HepG2 (cell line): ENCODE data around the gene TCAIM. TPM values are rescaled to one million over a fixed set of nuclear protein-coding genes. Genes with fewer than 3 reads are reported as not detected.
A peak's percentile ranks its signal among the peaks of the same experiment; 100 is the strongest.

Source experiments
- MEIS2 ChIP-seq: sonication (generic); formaldehyde crosslinking; IDR thresholded peaks from 2 replicates; pipeline ENCODE4 v1.9.0; 2021; ENCODE audit warnings: mild to moderate bottlenecking, missing genetic modification reagents
- POLR2A ChIP-seq, 2 experiments: IDR thresholded peaks; 2 replicates each; pipeline ENCODE4 v1.6.1; 2011; ENCODE audit warnings: low read depth in 2 of 2, low read length in 2 of 2, mild to moderate bottlenecking in 1 of 2, moderate library complexity in 1 of 2; ENCODE audit not compliant: insufficient read depth in 1 of 2
- SMAD1 ChIP-seq: sonication (generic); formaldehyde crosslinking; IDR thresholded peaks from 2 replicates; pipeline ENCODE4 v1.4.0; 2020; ENCODE audit warnings: missing genetic modification reagents, low read depth, mild to moderate bottlenecking, borderline replicate concordance
- SMARCE1 ChIP-seq: fragments of 450-650 bp; IDR thresholded peaks from 2 replicates; pipeline ENCODE4 v1.6.1; 2017; ENCODE audit warnings: borderline replicate concordance
- SRSF9 ChIP-seq: fragments of 200-400 bp; formaldehyde crosslinking; IDR thresholded peaks from 2 replicates; pipeline ENCODE4 v1.6.1; 2018; ENCODE audit warnings: borderline replicate concordance, mild to moderate bottlenecking, low read depth, low read length; ENCODE audit not compliant: insufficient read depth, poor library complexity, severe bottlenecking
- ZNF354B ChIP-seq: sonication (generic); formaldehyde crosslinking; IDR thresholded peaks from 2 replicates; pipeline ENCODE4 v1.8.0; 2022; ENCODE audit warnings: mild to moderate bottlenecking, missing genetic modification reagents
- ZNF598 ChIP-seq: sonication (generic); formaldehyde crosslinking; IDR thresholded peaks from 2 replicates; pipeline ENCODE4 v1.5.1; 2020; ENCODE audit warnings: mild to moderate bottlenecking, missing genetic modification reagents, borderline replicate concordance
- polyA plus RNA-seq, 8 experiments: library from polyadenylated mRNA; depleted of rRNA in 3 of 8; stranded (reverse) in 7 of 8; unstranded in 1 of 8; fragments of >200 nt; fragmentation: Illumina TruSeq in 4 of 8; extraction: Trizol in 4 of 8; gene quantifications; 2 replicates each; pipeline versions ENCODE4 v1.2.1 to v1.2.3, GENCODE V29; 2011 to 2016; ENCODE audit warnings: low read depth in 4 of 8, missing spikeins in 1 of 8, mixed read lengths in 1 of 8; ENCODE audit not compliant: insufficient read depth in 1 of 8
- total RNA-seq, 5 experiments: library from RNA; depleted of rRNA; stranded (reverse); fragments of >200 nt; fragmentation: Illumina TruSeq; extraction: Trizol; gene quantifications; 2 replicates each; pipeline ENCODE4 v1.2.3, GENCODE V29; 2016; ENCODE audit warnings: low read depth in 1 of 5
- TF ChIP-seq, protein P1 (sequence below): sonication (generic); formaldehyde crosslinking; IDR thresholded peaks from 2 replicates; pipeline ENCODE4 v1.8.0; 2022; ENCODE audit warnings: mild to moderate bottlenecking, missing genetic modification reagents; ENCODE audit not compliant: insufficient replicate concordance
- TF ChIP-seq, protein P2 (sequence below): sonication (generic); formaldehyde crosslinking; IDR thresholded peaks from 2 replicates; pipeline ENCODE4 v1.4.0; 2020; ENCODE audit warnings: missing genetic modification reagents, mild to moderate bottlenecking, borderline replicate concordance
- TF ChIP-seq, protein P3 (sequence below): sonication (generic); formaldehyde crosslinking; IDR thresholded peaks from 2 replicates; pipeline ENCODE4 v1.8.0; 2022; ENCODE audit warnings: missing genetic modification reagents, low read depth, mild to moderate bottlenecking, borderline replicate concordance
- TF ChIP-seq, protein P4 (sequence below): sonication (generic); formaldehyde crosslinking; conservative IDR thresholded peaks from 2 replicates; pipeline ENCODE4 v1.4.0; 2020; ENCODE audit warnings: missing genetic modification reagents
- TF ChIP-seq, protein P5 (sequence below): sonication (generic); formaldehyde crosslinking; IDR thresholded peaks from 2 replicates; pipeline ENCODE4 v1.4.0; 2020; ENCODE audit warnings: missing genetic modification reagents
- TF ChIP-seq, protein P6 (sequence below): sonication (generic); formaldehyde crosslinking; IDR thresholded peaks from 2 replicates; pipeline ENCODE4 v1.5.0; 2020; ENCODE audit warnings: mild to moderate bottlenecking, missing genetic modification reagents

Gene TCAIM
- total and polyA plus RNA-seq, 2 of the 13 experiments (the other 11 are each of a cell fraction or from before 2014, with no cell fraction given) = 16.9 to 22.6 TPM

- TF ChIP-seq, protein P1, sequence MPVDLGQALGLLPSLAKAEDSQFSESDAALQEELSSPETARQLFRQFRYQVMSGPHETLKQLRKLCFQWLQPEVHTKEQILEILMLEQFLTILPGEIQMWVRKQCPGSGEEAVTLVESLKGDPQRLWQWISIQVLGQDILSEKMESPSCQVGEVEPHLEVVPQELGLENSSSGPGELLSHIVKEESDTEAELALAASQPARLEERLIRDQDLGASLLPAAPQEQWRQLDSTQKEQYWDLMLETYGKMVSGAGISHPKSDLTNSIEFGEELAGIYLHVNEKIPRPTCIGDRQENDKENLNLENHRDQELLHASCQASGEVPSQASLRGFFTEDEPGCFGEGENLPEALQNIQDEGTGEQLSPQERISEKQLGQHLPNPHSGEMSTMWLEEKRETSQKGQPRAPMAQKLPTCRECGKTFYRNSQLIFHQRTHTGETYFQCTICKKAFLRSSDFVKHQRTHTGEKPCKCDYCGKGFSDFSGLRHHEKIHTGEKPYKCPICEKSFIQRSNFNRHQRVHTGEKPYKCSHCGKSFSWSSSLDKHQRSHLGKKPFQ = no peak
- TF ChIP-seq, protein P2, sequence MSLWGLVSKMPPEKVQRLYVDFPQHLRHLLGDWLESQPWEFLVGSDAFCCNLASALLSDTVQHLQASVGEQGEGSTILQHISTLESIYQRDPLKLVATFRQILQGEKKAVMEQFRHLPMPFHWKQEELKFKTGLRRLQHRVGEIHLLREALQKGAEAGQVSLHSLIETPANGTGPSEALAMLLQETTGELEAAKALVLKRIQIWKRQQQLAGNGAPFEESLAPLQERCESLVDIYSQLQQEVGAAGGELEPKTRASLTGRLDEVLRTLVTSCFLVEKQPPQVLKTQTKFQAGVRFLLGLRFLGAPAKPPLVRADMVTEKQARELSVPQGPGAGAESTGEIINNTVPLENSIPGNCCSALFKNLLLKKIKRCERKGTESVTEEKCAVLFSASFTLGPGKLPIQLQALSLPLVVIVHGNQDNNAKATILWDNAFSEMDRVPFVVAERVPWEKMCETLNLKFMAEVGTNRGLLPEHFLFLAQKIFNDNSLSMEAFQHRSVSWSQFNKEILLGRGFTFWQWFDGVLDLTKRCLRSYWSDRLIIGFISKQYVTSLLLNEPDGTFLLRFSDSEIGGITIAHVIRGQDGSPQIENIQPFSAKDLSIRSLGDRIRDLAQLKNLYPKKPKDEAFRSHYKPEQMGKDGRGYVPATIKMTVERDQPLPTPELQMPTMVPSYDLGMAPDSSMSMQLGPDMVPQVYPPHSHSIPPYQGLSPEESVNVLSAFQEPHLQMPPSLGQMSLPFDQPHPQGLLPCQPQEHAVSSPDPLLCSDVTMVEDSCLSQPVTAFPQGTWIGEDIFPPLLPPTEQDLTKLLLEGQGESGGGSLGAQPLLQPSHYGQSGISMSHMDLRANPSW (CRISPR knock-in tag) = peak; percentile 66; the same call in 1 of the 2 replicates
- TF ChIP-seq SRSF9 (no peak), SMAD1 (CRISPR knock-in tag) (no peak), SMARCE1 (no peak), ZNF354B (CRISPR knock-in tag) (no peak), MEIS2 (CRISPR knock-in tag) (peak; percentile 97), ZNF598 (CRISPR knock-in tag) (no peak), POLR2A (IDR thresholded peaks at IDR 0.05; ENCODE audit: insufficient read depth in 1 of 2, low read depth in 2 of 2, low read length in 2 of 2) (peak; percentile 36 to 42; a peak in 2 of 4 replicates)
- TF ChIP-seq, protein P3, sequence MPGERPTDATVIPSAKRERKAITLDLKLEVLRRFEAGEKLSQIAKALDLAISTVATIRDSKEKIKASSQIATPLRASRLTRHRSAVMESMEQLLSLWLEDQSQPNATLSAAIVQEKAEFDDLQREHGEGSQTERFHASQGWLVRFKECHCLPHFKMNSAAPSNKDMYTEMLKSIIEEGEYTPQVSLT (CRISPR knock-in tag) = 0 out of 2 replicates have a peak, but pooled peaks have one; percentile 75
- TF ChIP-seq, protein P4, sequence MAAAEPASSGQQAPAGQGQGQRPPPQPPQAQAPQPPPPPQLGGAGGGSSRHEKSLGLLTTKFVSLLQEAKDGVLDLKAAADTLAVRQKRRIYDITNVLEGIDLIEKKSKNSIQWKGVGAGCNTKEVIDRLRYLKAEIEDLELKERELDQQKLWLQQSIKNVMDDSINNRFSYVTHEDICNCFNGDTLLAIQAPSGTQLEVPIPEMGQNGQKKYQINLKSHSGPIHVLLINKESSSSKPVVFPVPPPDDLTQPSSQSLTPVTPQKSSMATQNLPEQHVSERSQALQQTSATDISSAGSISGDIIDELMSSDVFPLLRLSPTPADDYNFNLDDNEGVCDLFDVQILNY = no peak
- TF ChIP-seq, protein P5, sequence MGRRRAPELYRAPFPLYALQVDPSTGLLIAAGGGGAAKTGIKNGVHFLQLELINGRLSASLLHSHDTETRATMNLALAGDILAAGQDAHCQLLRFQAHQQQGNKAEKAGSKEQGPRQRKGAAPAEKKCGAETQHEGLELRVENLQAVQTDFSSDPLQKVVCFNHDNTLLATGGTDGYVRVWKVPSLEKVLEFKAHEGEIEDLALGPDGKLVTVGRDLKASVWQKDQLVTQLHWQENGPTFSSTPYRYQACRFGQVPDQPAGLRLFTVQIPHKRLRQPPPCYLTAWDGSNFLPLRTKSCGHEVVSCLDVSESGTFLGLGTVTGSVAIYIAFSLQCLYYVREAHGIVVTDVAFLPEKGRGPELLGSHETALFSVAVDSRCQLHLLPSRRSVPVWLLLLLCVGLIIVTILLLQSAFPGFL (CRISPR knock-in tag) = no peak
- TF ChIP-seq, protein P6, sequence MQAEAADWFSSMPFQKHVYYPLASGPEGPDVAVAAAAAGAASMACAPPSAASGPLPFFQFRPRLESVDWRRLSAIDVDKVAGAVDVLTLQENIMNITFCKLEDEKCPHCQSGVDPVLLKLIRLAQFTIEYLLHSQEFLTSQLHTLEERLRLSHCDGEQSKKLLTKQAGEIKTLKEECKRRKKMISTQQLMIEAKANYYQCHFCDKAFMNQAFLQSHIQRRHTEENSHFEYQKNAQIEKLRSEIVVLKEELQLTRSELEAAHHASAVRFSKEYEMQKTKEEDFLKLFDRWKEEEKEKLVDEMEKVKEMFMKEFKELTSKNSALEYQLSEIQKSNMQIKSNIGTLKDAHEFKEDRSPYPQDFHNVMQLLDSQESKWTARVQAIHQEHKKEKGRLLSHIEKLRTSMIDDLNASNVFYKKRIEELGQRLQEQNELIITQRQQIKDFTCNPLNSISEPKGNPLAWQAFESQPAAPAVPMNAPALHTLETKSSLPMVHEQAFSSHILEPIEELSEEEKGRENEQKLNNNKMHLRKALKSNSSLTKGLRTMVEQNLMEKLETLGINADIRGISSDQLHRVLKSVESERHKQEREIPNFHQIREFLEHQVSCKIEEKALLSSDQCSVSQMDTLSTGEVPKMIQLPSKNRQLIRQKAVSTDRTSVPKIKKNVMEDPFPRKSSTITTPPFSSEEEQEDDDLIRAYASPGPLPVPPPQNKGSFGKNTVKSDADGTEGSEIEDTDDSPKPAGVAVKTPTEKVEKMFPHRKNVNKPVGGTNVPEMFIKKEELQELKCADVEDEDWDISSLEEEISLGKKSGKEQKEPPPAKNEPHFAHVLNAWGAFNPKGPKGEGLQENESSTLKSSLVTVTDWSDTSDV = no peak
These were observed 101.1 kb downstream of the TCAIM start (continued) for GRCh38 chr3:44439499-44440295.
